ENCODE data around the gene NXT1. TPM values are rescaled to one million over a fixed set of nuclear protein-coding genes. Genes with fewer than 3 reads are reported as not detected.
A peak's percentile ranks its signal among the peaks of the same experiment; 100 is the strongest.
"Not testable (repeated sequence)": the region's sequence is repeated elsewhere in the genome, so short reads cannot be mapped to it uniquely, and the experiment has no call there.

The NXT1 gene
- total and polyA plus RNA-seq, 10 donors: 14.6 to 37.4 (median 26.5) TPM

GRCh38 chr20:23344336-23344735, 6.3 kb upstream of the NXT1 start:
- 55 to 91% (median 60%) methylated on average over 3 to 5 of the region's 5 CpGs for WGBS, 5 donors
- peaks cover 3 to 11% (median 5%) of the 10 kb centered on the region in 6 donors for H3K4me1 ChIP-seq
- no peak overlapping the region for H3K4me3 ChIP-seq
- H3K36me3 ChIP-seq: no peaks in the 10 kb centered on the region
- no peak overlapping the region for H3K27ac ChIP-seq
- DNase-seq: no peak
- TF ChIP-seq POLR2A (IDR thresholded peaks at IDR 0.05) (no peak), CTCF (IDR thresholded peaks at IDR 0.05 in 8 of 11, conservative IDR thresholded peaks at IDR 0.05 in 3 of 11) (no peak)
- no peaks in the 10 kb centered on the region for H3K27me3 ChIP-seq (replicated peaks in 1 of 7)
- intact Hi-C loops (cut with DNase I; ENCODE audit: low total_unique reads): loop anchor here (5.0 kb wide), 1 partner anchor 652 kb away; no protein-coding TSS in a partner anchor
- peaks cover 0 to 4% (median 0%) of the 10 kb centered on the region in 8 donors for H3K9me3 ChIP-seq

DNA sequence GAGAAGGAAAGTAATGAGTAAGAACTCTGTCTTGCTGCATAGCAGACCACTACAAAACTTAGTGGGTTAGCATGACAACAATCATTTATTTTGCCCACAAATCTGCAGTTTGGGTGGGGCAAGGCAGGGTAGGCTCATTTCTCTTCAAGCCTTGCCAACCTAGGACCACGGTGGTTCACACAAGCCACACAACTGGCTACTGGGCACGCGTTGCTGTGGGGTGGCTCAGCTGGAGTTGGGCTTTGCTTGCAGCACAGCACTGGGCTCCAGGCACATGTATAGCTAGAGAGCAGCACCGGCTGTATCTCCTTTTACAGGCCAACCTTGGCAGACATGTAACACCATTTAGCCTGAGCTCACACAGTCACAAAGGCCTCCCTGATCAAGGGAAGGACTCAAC, 4.6 kb upstream of the NXT1 start:
- Histone ChIP-seq H3K9me3 (peaks cover 0 to 4% (median 0%) of the 10 kb centered on the region in 8 donors), H3K4me3 (no peak overlapping the region), H3K27ac (no peak overlapping the region), H3K27me3 (replicated peaks in 1 of 7) (no peaks in the 10 kb centered on the region), H3K36me3 (no peaks in the 10 kb centered on the region), H3K4me1 (peaks cover 5 to 13% (median 10%) of the 10 kb centered on the region in 6 donors)
- intact Hi-C loops (cut with DNase I; ENCODE audit: low total_unique reads): no loop called here
- TF ChIP-seq POLR2A (IDR thresholded peaks at IDR 0.05) (no peak), CTCF (IDR thresholded peaks at IDR 0.05 in 8 of 11, conservative IDR thresholded peaks at IDR 0.05 in 3 of 11) (no peak), POLR2AphosphoS5 (IDR thresholded peaks at IDR 0.05) (no peak)
- no peak for DNase-seq
- WGBS, 5 donors: 88 to 98% (median 91%) methylated on average over 4 of the region's 4 CpGs

GRCh38 chr20:23347791-23348190, 2.8 kb upstream of the NXT1 start:
- Histone ChIP-seq H3K4me3 (no peak overlapping the region), H3K27me3 (replicated peaks in 1 of 7) (no peaks in the 10 kb centered on the region), H3K4me1 (peaks cover 16 to 31% (median 26%) of the 10 kb centered on the region in 6 donors), H3K36me3 (no peaks in the 10 kb centered on the region), H3K27ac (no peak overlapping the region), H3K9me3 (peaks cover 0 to 4% (median 0%) of the 10 kb centered on the region in 8 donors)
- WGBS, 5 donors: 84 to 95% (median 87%) methylated on average over 6 of the region's 6 CpGs
- intact Hi-C loops (cut with DNase I; ENCODE audit: low total_unique reads): no loop called here
- no peak for TF ChIP-seq CTCF (IDR thresholded peaks at IDR 0.05 in 8 of 11, conservative IDR thresholded peaks at IDR 0.05 in 3 of 11)
- TF ChIP-seq POLR2AphosphoS5 (IDR thresholded peaks at IDR 0.05): no peak
- TF ChIP-seq POLR2A (IDR thresholded peaks at IDR 0.05): no peak
- DNase-seq: no peak

DNA sequence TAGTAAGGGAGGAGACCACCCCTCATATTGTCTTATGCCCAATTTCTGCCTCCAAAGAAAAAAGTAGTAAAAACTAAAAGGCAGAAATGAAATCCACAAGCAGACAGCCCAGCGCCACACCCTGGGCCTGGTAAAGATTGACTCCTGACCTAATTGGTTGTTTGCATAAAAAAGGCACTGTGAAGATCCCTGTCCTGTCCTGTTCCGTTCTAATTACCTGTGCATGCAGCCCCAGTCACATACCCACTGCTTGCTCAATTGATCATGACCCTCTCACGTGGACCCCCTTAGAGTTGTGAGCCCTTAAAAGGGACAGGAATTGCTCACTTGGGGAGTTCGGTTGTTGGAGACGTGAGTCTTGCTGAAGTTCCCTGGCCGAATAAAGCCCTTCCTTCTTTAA, 2.1 kb upstream of the NXT1 start:
- H3K4me3 ChIP-seq; H3K27me3 ChIP-seq (replicated peaks in 1 of 7); H3K36me3 ChIP-seq; intact Hi-C loops (cut with DNase I; ENCODE audit: low total_unique reads); DNase-seq; H3K9me3 ChIP-seq: not testable (repeated sequence)
- Histone ChIP-seq H3K4me1 (peaks cover 16 to 38% (median 29%) of the 10 kb centered on the region in 6 donors), H3K27ac (peak overlapping the region in 4 of 8 donors; percentile 99)
- 91 to 97% (median 94%) methylated on average over 6 of the region's 6 CpGs for WGBS, 5 donors
